Vagina (tissue), 2 donors: Measurements from ENCODE around the gene ZFP64.

Experiments used
- POLR2AphosphoS5 ChIP-seq, 2 donors: sonication (generic); formaldehyde crosslinking; IDR thresholded peaks; one replicate each; pipeline ENCODE4 v1.9.0; 2017; ENCODE audit warnings: antibody characterized with exemption in 2 of 2, mild to moderate bottlenecking in 2 of 2, low read depth in 1 of 2; ENCODE audit not compliant: insufficient read depth in 1 of 2
- TF ChIP-seq, protein P1 (sequence below), 3 experiments: fragments of 450-650 bp in 2 of 3; fragments of 200-600 bp in 1 of 3; sonication (generic) in 1 of 3; IDR thresholded peaks; one replicate each; pipeline ENCODE4 v1.5.1; 2017 to 2019; ENCODE audit warnings: antibody characterized with exemption in 3 of 3, mild to moderate bottlenecking in 2 of 3, moderate library complexity in 2 of 3

DNA sequence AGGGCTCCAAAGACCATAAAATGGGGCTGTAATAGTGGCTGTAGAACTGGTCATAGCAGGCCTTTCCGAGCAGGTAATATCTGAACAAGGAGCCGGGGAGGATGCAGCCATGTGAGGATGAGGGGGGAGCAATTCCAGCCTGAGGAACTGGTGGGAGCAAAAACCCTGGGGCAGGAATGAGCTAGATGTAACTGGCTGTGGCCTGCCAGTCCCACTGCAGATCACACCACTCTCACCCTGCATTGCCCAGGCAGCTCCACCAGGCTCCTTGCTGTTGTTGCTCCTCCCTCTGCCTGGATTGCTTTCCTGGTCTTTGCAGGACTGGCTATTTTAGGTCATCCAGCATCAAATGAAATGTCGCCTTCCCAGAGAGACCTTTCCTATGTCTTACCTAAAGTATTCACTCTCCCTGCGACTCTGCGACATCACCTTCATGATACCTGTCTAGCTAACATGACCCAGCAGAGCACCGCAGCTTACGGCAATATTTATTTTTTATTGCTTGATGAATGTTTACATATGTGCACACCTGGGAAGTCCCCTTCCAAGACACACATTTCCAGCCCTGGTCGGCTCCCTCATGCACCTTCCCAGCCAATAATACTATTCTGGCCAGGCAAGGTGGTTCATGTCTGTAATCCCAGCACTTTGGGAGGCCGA lies 2.4 kb upstream of the ZFP64 start:
- TF ChIP-seq POLR2AphosphoS5 (IDR thresholded peaks at IDR 0.05; ENCODE audit: insufficient read depth in 1 of 2, low read depth in 1 of 2) = no peak
- TF ChIP-seq, protein P1, sequence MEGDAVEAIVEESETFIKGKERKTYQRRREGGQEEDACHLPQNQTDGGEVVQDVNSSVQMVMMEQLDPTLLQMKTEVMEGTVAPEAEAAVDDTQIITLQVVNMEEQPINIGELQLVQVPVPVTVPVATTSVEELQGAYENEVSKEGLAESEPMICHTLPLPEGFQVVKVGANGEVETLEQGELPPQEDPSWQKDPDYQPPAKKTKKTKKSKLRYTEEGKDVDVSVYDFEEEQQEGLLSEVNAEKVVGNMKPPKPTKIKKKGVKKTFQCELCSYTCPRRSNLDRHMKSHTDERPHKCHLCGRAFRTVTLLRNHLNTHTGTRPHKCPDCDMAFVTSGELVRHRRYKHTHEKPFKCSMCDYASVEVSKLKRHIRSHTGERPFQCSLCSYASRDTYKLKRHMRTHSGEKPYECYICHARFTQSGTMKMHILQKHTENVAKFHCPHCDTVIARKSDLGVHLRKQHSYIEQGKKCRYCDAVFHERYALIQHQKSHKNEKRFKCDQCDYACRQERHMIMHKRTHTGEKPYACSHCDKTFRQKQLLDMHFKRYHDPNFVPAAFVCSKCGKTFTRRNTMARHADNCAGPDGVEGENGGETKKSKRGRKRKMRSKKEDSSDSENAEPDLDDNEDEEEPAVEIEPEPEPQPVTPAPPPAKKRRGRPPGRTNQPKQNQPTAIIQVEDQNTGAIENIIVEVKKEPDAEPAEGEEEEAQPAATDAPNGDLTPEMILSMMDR (IDR thresholded peaks at IDR 0.05) = no peak
